A549 (cell line): ENCODE results near the gene CD53.

Source experiments
- POLR2A ChIP-seq: IDR thresholded peaks from 2 replicates; pipeline ENCODE4 v1.6.1; 2012; ENCODE audit warnings: mild to moderate bottlenecking, low read length
- TF ChIP-seq, protein P1 (sequence below): fragments of >200 bp; sonication (Bioruptor Twin); formaldehyde crosslinking; IDR thresholded peaks from 3 replicates; pipeline ENCODE4 v1.5.1; 2016

GRCh38 chr1:110856410-110856809, 16.5 kb upstream of the CD53 start:
- TF ChIP-seq POLR2A = no peak
- TF ChIP-seq, protein P1, sequence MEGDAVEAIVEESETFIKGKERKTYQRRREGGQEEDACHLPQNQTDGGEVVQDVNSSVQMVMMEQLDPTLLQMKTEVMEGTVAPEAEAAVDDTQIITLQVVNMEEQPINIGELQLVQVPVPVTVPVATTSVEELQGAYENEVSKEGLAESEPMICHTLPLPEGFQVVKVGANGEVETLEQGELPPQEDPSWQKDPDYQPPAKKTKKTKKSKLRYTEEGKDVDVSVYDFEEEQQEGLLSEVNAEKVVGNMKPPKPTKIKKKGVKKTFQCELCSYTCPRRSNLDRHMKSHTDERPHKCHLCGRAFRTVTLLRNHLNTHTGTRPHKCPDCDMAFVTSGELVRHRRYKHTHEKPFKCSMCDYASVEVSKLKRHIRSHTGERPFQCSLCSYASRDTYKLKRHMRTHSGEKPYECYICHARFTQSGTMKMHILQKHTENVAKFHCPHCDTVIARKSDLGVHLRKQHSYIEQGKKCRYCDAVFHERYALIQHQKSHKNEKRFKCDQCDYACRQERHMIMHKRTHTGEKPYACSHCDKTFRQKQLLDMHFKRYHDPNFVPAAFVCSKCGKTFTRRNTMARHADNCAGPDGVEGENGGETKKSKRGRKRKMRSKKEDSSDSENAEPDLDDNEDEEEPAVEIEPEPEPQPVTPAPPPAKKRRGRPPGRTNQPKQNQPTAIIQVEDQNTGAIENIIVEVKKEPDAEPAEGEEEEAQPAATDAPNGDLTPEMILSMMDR = no peak
